ENCODE data around the gene ENOX1.

ENOX1 gene

DNA sequence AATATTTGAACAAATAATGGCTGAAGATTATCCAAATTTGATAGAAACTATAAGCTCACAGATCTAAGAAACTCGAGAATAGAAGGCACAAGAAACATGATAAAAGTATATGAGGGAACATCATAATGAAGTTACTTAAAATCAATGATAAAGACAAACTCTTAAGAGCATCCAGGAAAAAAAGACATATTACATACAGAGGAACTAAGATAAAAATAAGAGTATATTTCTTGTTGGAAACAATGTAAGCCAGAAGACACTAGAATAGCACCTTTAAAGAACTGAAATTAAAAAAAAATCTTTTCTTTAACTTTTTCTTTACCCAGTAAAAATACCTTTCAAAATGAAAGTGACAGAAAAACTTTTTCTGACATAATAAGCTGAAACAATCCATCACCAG, 407.0 kb downstream of the ENOX1 start:
- no peak overlapping the region for H3K9ac ChIP-seq (ENCODE audit: low read length)
- no peaks in the 10 kb centered on the region for H3K27me3 ChIP-seq (ENCODE audit: control insufficient read depth, insufficient read depth, low read length)
- H3K9me3 ChIP-seq (ENCODE audit: control insufficient read depth, low read length): no peaks in the 10 kb centered on the region
- H3K4me3 ChIP-seq (ENCODE audit: low read length): no peak overlapping the region
- peaks cover 9% of the 10 kb centered on the region for H3K4me1 ChIP-seq (ENCODE audit: control insufficient read depth, insufficient read depth, low read length)
- no peaks in the 10 kb centered on the region for H3K36me3 ChIP-seq (ENCODE audit: control insufficient read depth, insufficient read depth, low read length)

GRCh38 chr13:43377973-43378372, 408.8 kb downstream of the ENOX1 start:
- Histone ChIP-seq H3K4me1 (ENCODE audit: control insufficient read depth, insufficient read depth, low read length) (peaks cover 9% of the 10 kb centered on the region), H3K27me3 (ENCODE audit: control insufficient read depth, insufficient read depth, low read length) (no peaks in the 10 kb centered on the region), H3K9me3 (ENCODE audit: control insufficient read depth, low read length) (no peaks in the 10 kb centered on the region), H3K4me3 (ENCODE audit: low read length) (no peak overlapping the region), H3K36me3 (ENCODE audit: control insufficient read depth, insufficient read depth, low read length) (no peaks in the 10 kb centered on the region), H3K9ac (ENCODE audit: low read length) (no peak overlapping the region)

DNA sequence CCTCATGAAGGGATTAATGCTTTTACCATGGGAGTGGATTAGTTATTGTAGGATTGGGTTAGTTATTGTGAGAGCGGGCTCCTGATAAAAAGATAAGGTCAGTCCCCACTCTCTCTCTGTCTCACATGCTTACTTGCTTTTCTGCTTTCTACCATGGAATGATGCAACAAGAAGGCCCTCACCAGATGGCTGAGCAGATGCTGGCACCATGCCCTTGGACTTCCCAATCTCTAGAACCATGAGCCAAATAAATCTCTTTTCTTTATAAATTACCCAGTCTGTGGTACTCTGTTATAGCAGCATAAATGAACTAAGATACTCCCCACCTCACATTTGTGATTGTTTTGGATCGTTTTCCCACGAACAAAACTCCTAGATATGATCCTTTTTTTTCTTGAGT, 409.6 kb downstream of the ENOX1 start:
- no peaks in the 10 kb centered on the region for H3K27me3 ChIP-seq (ENCODE audit: control insufficient read depth, insufficient read depth, low read length)
- no peak overlapping the region for H3K4me3 ChIP-seq (ENCODE audit: low read length)
- H3K36me3 ChIP-seq (ENCODE audit: control insufficient read depth, insufficient read depth, low read length): no peaks in the 10 kb centered on the region
- no peaks in the 10 kb centered on the region for H3K9me3 ChIP-seq (ENCODE audit: control insufficient read depth, low read length)
- H3K9ac ChIP-seq (ENCODE audit: low read length): no peak overlapping the region
- peaks cover 9% of the 10 kb centered on the region for H3K4me1 ChIP-seq (ENCODE audit: control insufficient read depth, insufficient read depth, low read length)

DNA sequence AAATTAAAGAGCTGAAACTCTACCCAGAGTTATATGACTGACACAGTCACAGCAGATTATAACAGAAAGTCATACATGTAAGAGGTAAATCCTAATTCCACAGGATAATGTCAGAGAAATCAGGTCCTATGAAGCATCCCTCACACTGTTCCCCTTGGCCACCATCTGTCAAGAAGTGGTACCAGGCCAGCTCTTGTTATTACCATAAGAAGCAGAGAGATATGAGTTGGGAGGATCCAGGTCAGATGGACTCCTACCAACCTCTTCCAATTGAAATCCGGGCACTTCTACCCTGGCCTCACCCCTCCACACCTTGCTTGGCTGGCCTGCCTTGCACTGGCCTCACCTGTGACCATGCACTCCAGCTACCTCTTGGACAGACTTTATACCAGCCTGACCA, 410.2 kb downstream of the ENOX1 start:
- H3K4me3 ChIP-seq (ENCODE audit: low read length): no peak overlapping the region
- no peaks in the 10 kb centered on the region for H3K27me3 ChIP-seq (ENCODE audit: control insufficient read depth, insufficient read depth, low read length)
- peaks cover 9% of the 10 kb centered on the region for H3K4me1 ChIP-seq (ENCODE audit: control insufficient read depth, insufficient read depth, low read length)

GRCh38 chr13:43375797-43376465, 410.8 kb downstream of the ENOX1 start:
- peaks cover 9% of the 10 kb centered on the region for H3K4me1 ChIP-seq (ENCODE audit: control insufficient read depth, insufficient read depth, low read length)
- no peaks in the 10 kb centered on the region for H3K9me3 ChIP-seq (ENCODE audit: control insufficient read depth, low read length)
- H3K4me3 ChIP-seq (ENCODE audit: low read length): no peak overlapping the region
- H3K36me3 ChIP-seq (ENCODE audit: control insufficient read depth, insufficient read depth, low read length): no peaks in the 10 kb centered on the region
- no peaks in the 10 kb centered on the region for H3K27me3 ChIP-seq (ENCODE audit: control insufficient read depth, insufficient read depth, low read length)
- no peak overlapping the region for H3K9ac ChIP-seq (ENCODE audit: low read length)

More for the DNA sequence above, 410.2 kb downstream of the ENOX1 start:
- H3K9me3 ChIP-seq (ENCODE audit: control insufficient read depth, low read length): no peaks in the 10 kb centered on the region
- H3K36me3 ChIP-seq (ENCODE audit: control insufficient read depth, insufficient read depth, low read length): no peaks in the 10 kb centered on the region
- no peak overlapping the region for H3K9ac ChIP-seq (ENCODE audit: low read length)

GRCh38 chr13:43374621-43375020, 412.2 kb downstream of the ENOX1 start:
- no peaks in the 10 kb centered on the region for H3K9me3 ChIP-seq (ENCODE audit: control insufficient read depth, low read length)
- no peak overlapping the region for H3K4me3 ChIP-seq (ENCODE audit: low read length)
- H3K36me3 ChIP-seq (ENCODE audit: control insufficient read depth, insufficient read depth, low read length): no peaks in the 10 kb centered on the region
- H3K4me1 ChIP-seq (ENCODE audit: control insufficient read depth, insufficient read depth, low read length): peaks cover 9% of the 10 kb centered on the region
- no peaks in the 10 kb centered on the region for H3K27me3 ChIP-seq (ENCODE audit: control insufficient read depth, insufficient read depth, low read length)
- no peak overlapping the region for H3K9ac ChIP-seq (ENCODE audit: low read length)

DNA sequence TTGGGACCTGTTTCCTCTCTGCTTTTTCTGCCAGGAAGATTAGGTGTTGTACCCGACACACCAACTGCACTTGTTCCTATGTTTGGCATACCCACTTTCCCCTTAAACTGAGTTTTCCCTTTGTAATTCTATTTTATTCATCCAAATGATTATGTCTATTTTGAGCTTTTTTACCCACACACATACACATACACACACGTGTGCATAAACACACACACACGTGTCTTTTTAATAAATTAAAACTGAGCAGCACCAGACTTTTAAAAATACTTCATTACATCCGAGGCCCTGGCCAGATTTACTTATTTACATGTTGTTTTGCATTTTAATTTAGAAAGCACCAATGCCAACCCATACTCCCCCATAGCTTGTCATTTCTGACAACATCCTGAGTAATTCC, 413.4 kb downstream of the ENOX1 start:
- Histone ChIP-seq H3K36me3 (ENCODE audit: control insufficient read depth, insufficient read depth, low read length) (no peaks in the 10 kb centered on the region), H3K4me1 (ENCODE audit: control insufficient read depth, insufficient read depth, low read length) (peaks cover 1% of the 10 kb centered on the region), H3K9ac (ENCODE audit: low read length) (no peak overlapping the region), H3K9me3 (ENCODE audit: control insufficient read depth, low read length) (no peaks in the 10 kb centered on the region), H3K27me3 (ENCODE audit: control insufficient read depth, insufficient read depth, low read length) (no peaks in the 10 kb centered on the region), H3K4me3 (ENCODE audit: low read length) (no peak overlapping the region)

DNA sequence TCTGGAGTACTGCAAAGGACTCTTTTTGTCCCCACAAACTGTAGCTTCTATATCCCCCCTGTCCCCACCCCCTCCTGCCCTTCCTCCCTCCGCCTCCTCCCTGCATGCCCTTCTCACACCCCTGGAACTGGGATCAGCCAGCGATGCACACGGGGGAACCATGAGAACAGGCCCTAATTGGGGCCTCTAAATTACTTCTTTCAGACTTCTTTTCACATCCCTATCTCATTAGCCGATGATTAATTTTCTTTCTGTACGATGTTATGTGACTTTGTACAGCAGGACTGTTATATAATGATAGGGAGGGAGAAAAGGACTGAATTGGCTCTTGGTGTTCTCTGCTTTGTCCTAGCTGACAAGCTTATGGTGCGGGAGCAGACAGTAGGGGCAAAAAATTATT, 415.9 kb downstream of the ENOX1 start:
- H3K36me3 ChIP-seq (ENCODE audit: control insufficient read depth, insufficient read depth, low read length): no peaks in the 10 kb centered on the region
- no peaks in the 10 kb centered on the region for H3K9me3 ChIP-seq (ENCODE audit: control insufficient read depth, low read length)
- no peaks in the 10 kb centered on the region for H3K4me1 ChIP-seq (ENCODE audit: control insufficient read depth, insufficient read depth, low read length)
- H3K9ac ChIP-seq (ENCODE audit: low read length): no peak overlapping the region
- H3K27me3 ChIP-seq (ENCODE audit: control insufficient read depth, insufficient read depth, low read length): no peaks in the 10 kb centered on the region
- H3K4me3 ChIP-seq (ENCODE audit: low read length): no peak overlapping the region

GRCh38 chr13:43369319-43369718, 417.5 kb downstream of the ENOX1 start:
- Histone ChIP-seq H3K9ac (ENCODE audit: low read length) (no peak overlapping the region), H3K27me3 (ENCODE audit: control insufficient read depth, insufficient read depth, low read length) (no peaks in the 10 kb centered on the region), H3K4me1 (ENCODE audit: control insufficient read depth, insufficient read depth, low read length) (no peaks in the 10 kb centered on the region)

DNA sequence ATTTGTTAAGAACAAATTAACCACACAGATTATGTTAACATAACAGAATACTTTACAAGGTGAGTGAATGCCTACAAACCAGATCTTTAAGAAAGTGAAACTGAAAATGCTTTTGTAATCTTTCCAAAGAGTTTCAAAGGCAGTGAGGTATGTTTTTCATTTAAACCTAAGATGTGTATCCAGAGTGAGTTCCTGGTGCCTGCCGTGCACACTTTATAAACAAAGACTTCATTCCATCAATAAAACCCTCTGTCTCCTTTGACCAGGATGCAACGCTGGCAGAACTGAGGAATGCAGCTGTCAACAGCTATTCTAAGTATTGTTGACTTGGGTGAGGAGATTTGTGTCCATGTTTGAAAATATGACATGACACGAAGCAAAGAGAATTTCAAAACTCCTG, 418.8 kb downstream of the ENOX1 start:
- Histone ChIP-seq H3K4me3 (ENCODE audit: low read length) (no peak overlapping the region), H3K9me3 (ENCODE audit: control insufficient read depth, low read length) (no peaks in the 10 kb centered on the region), H3K36me3 (ENCODE audit: control insufficient read depth, insufficient read depth, low read length) (no peaks in the 10 kb centered on the region), H3K9ac (ENCODE audit: low read length) (no peak overlapping the region), H3K4me1 (ENCODE audit: control insufficient read depth, insufficient read depth, low read length) (no peaks in the 10 kb centered on the region), H3K27me3 (ENCODE audit: control insufficient read depth, insufficient read depth, low read length) (no peaks in the 10 kb centered on the region)

More at GRCh38 chr13:43369319-43369718, 417.5 kb downstream of the ENOX1 start:
- no peaks in the 10 kb centered on the region for H3K9me3 ChIP-seq (ENCODE audit: control insufficient read depth, low read length)
- no peak overlapping the region for H3K4me3 ChIP-seq (ENCODE audit: low read length)
- no peaks in the 10 kb centered on the region for H3K36me3 ChIP-seq (ENCODE audit: control insufficient read depth, insufficient read depth, low read length)

- no peaks in the 10 kb centered on the region for H3K4me1 ChIP-seq (ENCODE audit: control insufficient read depth, insufficient read depth, low read length)
- no peaks in the 10 kb centered on the region for H3K9me3 ChIP-seq (ENCODE audit: control insufficient read depth, low read length)
- H3K27me3 ChIP-seq (ENCODE audit: control insufficient read depth, insufficient read depth, low read length): no peaks in the 10 kb centered on the region
- H3K4me3 ChIP-seq (ENCODE audit: low read length): no peak overlapping the region
- no peak overlapping the region for H3K9ac ChIP-seq (ENCODE audit: low read length)
- no peaks in the 10 kb centered on the region for H3K36me3 ChIP-seq (ENCODE audit: control insufficient read depth, insufficient read depth, low read length)
Observed at GRCh38 chr13:43365039-43365344, 421.8 kb downstream of the ENOX1 start.

DNA sequence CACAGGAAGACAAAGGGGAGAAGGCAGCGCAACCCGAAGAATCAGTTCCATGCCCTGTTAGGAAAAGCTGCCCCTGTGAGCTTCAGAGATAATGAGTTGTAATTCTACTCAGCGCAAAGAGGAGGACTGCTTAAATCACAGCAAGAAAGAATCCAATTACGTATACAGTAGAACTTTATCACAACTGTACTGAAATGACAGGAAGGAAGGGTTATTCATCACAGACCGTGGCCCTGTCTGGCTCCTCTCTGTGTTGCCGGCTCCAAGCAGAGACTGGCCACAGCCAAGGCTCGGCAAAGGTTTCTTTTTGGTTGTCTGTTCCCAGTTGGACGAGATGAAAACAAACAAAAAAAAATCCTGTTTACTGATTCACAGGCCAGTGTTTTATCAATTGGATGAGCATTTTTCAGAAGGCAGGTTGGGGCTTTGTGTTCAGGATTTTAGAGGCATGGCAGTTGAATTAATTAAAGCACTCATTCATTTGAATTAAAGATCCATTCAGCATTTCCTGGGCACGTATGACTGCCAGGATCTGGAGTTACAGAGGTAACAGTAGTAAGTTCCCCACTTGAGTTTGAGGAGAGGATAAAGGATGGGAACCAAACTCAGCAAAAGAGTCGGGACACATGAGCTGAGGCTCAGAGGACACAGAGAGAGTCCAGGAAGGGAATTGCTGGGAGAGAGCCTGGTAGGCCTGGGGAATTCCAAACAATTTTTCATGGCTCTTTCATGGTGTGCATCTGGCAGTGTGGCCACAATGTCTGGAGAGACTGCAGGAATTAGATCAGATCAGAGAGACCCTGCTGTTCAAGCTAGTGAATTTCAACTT, 422.3 kb downstream of the ENOX1 start:
- no peaks in the 10 kb centered on the region for H3K9me3 ChIP-seq (ENCODE audit: control insufficient read depth, low read length)
- H3K9ac ChIP-seq (ENCODE audit: low read length): no peak overlapping the region
- H3K36me3 ChIP-seq (ENCODE audit: control insufficient read depth, insufficient read depth, low read length): no peaks in the 10 kb centered on the region
- H3K4me3 ChIP-seq (ENCODE audit: low read length): no peak overlapping the region
- no peaks in the 10 kb centered on the region for H3K4me1 ChIP-seq (ENCODE audit: control insufficient read depth, insufficient read depth, low read length)
- H3K27me3 ChIP-seq (ENCODE audit: control insufficient read depth, insufficient read depth, low read length): no peaks in the 10 kb centered on the region
